NCI-H1436 (cell line): ENCODE measurements around the gene ALDH1A2.
"Not testable (repeated sequence)": the region's sequence is repeated elsewhere in the genome, so short reads cannot be mapped to it uniquely, and the experiment has no call there.

Source experiments
- DNase-seq: peaks from one replicate; lab custom pipeline; 2025; lab: John Stamatoyannopoulos, UW

ALDH1A2 gene

DNA sequence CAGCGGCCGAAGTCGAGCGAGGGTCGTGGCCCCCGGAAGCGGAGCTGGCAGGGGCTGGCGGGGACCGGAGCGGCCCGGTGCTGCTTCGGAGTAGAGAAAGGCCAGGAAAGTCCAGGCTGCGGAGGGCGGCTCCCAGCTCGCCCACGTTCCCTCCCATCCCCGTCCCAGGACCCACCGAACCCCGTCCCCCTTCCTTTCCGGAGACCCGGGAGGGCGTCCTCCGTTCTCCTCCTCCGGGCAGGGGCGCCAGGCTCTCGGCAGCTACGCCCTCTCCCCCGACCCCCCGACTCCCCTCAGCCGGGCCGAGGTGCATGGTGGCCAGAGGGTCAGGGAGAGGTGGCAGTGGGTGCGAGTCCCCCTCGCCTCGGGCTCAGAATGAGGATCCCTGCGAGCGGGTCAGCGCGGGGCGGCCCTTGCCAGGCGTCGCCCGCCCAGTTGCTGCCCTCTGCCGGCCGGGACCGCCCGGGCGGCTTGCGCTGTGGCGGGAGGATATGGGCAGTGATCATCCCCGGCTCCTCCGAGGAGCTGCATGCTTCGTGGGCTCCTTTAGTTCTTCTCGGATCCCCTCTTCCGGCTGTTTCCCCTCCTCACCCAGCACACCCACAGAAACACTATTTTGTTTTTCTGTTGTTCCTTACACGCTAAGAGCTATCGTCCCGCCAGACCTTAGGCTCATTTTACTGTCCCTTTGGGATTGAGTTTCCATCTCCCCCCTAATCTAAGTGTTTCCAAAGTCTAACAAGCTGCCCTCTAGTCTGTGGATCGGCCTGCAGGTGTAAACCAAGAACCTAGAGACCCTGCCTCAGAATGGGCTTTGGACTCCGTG, 744 bp upstream of the ALDH1A2 start:
- no peak for DNase-seq

DNA sequence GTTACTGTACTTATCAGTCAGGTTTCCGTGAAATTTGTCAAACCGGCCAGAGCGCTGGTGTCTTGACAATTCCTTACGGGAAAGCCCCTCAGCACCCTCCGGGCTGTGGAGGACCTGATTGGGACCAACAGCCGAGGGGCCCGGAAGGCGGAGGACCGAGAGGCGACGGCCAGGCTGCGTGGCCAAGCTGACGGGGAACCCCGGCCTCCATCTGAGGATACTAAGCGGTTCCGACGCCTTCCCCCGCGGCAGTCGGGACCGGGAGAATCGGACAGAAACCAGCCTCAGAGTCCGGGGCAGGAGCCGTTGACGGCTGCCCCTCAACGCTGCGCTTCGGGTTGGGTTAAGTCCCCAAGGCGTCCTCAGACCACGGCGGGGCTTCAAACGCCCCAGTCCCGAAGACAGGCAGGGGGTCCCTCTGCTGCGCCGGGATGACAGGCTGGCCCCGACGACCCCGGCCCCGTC, 499 bp downstream of the ALDH1A2 start:
- DNase-seq: no peak

- no peak for DNase-seq
These were observed 1.2 kb downstream of the ALDH1A2 start for GRCh38 chr15:58064082-58064979.

DNA sequence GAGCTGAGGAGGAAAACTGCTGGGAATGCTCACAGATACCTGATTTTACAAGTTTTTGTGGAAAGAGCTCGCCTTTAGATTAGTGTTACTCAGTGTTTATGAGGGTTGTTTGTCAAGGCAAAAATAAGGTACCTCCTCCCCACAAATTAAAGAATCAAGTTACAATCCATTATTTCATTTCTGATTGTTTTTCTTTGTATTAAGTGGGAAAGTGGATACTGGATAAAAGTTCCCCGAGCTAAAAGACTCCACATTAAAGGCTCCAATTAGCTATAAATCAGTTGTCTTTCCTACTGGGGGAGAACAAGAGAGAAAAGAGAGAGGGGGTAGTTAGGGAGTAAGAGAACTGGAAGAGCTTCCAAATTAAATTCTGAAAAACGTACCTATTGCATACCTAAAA, 1.9 kb downstream of the ALDH1A2 start:
- no peak for DNase-seq

DNA sequence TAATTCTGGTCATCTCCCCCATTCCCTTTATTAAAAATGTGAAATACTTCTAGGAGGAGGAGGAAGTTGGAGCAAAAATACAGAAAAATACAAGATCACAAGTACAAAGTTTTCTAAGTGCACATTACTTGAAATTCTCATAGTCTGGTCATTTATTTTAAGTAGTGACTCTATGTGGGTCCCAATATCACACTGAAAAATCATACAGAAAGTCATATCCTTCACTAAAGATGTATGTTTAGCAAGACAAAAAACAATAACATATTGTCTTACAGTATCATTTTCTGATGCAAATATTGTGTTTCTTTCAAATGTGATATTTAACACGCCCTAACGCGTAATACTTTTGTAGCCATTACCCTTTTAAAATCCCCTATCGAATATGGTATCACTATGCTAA, 2.5 kb downstream of the ALDH1A2 start:
- DNase-seq: no peak

- DNase-seq: no peak
These were observed 3.3 kb downstream of the ALDH1A2 start for GRCh38 chr15:58062175-58062574.

DNA sequence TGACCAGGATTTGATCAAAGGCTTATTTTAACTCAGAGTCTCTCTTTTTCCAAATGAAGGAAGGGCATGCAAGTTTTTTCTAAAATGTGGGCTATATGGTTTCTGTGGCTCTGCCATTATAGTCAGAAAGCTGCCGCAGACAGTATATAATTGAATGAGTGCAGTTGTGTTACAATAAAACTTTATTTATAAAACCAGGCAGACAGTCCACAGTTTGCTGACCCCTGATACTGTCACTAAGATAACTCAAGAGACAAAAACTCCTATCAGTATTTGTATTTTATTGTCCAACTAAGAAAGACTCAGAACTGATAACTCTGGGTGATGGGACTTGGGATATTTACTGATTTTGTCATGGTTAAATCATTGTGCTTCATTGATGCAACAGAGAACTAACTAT, 4.9 kb downstream of the ALDH1A2 start:
- no peak for DNase-seq

DNA sequence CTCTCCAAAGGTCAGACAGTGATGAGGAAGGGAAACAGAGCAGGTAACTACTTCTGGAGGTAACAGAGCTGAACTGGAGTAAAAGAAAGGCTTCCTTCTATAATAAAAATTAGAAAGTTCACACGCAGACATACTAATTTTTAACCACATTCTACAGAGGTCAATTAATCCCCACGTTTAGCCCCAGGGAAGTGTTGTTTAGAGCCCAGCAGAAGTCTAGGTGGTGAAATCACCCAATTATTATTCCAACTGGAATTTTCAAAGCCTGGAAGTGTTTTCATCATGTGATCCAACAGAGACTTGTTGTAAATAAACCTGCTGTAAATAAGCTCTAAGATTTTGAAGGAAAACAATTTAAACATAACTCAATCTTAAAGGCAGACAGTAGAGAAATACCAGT, 6.8 kb downstream of the ALDH1A2 start:
- no peak for DNase-seq

DNA sequence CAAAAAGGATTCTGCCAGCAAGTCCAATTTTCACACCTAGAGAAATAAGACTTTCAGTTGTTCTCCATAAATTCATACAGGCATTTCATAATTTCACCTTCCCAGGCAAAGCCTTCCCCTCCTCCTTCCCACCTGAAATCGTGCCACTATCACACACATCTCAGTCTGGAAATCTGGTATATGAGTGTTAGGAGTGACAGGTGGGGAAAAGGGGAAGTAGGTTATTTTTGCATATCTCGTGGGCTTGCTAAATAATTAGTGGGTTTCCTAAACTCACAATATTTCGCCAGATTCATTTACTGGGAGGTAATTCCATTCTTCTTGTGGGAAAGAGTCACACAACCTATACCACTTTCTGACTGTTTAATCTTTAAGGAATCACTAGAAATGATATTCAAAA, 7.4 kb downstream of the ALDH1A2 start:
- DNase-seq: no peak

GRCh38 chr15:58057559-58057958, 8.0 kb downstream of the ALDH1A2 start:
- DNase-seq: no peak

GRCh38 chr15:58056015-58056414, 9.5 kb downstream of the ALDH1A2 start:
- DNase-seq: no peak

DNA sequence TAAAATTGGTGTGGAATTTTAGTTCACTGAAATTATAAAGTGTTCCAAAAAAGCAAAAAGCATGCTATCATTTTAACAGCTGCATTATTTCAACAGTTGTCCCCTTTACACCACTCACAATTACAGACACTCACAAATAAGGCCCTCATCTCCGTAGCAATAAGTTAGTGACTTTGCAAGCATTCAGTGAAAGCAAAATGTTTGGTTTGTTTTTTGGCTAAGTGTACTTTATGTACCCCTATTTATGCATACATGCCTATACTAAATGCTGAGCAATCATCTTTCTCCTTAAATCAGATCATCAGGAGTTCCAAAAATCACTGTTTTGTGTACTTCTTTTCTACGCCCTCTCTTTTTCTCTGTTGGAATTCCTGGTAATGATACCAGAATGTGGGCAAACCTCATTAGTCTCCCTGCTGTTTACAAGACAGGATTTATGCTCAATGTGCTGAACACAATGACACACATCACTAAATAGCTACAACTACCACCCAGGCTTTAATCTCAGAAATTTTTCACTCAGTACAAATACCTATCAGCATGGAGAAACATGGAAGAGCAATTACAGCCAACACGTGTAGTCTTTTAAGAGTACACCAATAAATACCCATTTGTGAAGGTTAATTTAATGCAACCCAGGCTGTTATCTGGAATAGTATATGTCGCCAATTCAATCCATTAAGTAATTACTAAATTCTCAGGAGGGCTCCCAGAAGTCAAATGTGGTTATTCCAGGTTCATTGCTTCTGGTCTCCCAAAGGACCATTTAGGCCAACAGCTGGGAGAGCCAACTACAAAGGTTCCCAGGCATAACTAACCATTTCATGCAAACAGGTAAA, 12.0 kb downstream of the ALDH1A2 start:
- no peak for DNase-seq

GRCh38 chr15:58052334-58052733, 13.2 kb downstream of the ALDH1A2 start:
- no peak for DNase-seq

GRCh38 chr15:58049520-58050227, 15.8 kb downstream of the ALDH1A2 start:
- DNase-seq: no peak

DNA sequence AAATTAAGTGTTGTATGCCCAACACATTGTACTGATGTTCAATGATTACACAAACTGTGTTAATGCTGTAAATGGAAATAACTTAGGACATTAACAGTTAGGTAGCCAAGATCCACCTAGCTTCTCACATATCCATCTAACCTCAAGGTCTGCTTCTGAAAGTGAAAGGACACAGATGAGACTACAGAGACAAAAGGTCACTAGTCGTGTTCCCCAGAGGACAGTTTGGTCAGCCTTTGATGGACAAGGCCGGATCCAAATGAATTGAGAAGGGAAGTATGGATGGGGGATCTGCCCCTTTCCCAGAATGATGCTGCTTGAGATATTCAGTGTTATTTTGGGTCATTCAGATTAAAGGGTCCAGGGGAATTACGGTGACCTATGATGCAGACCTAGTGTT, 17.2 kb downstream of the ALDH1A2 start:
- DNase-seq: no peak

GRCh38 chr15:58047149-58047548, 18.4 kb downstream of the ALDH1A2 start:
- DNase-seq: no peak

DNA sequence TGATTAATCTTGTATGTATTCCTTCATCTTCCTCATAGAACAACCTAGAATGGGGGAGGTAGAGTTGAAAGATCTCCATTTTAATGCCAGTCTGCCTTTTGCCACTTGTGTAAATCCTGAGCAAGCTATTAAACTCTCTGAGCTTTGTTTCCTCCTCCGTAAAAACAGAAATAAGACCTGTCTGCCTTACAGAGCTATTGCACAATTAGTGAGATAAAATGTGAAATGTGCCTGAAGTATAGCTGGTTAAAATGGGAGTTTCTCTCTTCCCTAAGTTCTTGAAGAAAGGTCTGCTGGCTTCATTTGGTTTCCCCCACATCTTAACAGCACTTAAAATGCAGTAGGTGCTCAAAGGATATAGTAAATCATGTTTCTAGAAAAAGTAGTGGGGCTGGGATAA, 19.0 kb downstream of the ALDH1A2 start:
- no peak for DNase-seq

DNA sequence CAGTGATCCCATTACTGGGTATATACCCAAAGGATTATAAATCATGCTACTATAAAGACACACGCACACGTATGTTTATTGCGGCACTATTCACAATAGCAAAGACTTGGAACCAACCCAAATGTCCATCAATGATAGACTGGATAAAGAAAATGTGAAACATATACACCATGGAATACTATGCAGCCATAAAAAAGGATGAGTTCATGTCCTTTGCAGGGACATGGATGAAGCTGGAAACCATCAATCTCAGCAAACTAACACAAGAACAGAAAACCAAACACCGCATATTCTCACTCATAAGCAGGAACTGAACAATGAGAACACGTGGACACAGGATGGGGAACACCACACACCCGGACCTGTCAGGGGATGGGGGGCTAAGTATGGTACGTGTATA, 20.1 kb downstream of the ALDH1A2 start:
- DNase-seq: not testable (repeated sequence)

GRCh38 chr15:58044551-58044950, 21.0 kb downstream of the ALDH1A2 start:
- no peak for DNase-seq

GRCh38 chr15:58043192-58043903, 22.2 kb downstream of the ALDH1A2 start:
- peak; percentile 29 for DNase-seq

DNA sequence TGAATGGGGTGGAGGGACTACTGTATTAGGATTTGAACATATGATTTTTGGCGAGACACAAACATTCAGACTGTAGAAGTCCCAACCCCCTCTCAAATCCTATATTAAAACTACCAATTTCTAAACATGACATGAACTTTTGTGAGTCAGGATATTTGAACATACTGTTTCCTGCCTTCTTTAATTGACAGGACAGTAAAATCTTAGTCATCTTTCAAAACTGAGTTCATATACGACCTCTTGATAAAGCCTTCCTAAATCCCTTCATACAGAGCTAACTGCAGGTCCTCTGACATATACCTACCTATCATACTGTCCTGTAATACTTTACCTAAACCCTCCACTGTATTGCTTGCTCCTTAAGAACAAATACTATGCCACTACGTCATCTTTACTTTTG, 23.5 kb downstream of the ALDH1A2 start:
- no peak for DNase-seq
